Measurements from ENCODE around the gene C18orf32.
A peak's percentile ranks its signal among the peaks of the same experiment; 100 is the strongest.

C18orf32 gene

DNA sequence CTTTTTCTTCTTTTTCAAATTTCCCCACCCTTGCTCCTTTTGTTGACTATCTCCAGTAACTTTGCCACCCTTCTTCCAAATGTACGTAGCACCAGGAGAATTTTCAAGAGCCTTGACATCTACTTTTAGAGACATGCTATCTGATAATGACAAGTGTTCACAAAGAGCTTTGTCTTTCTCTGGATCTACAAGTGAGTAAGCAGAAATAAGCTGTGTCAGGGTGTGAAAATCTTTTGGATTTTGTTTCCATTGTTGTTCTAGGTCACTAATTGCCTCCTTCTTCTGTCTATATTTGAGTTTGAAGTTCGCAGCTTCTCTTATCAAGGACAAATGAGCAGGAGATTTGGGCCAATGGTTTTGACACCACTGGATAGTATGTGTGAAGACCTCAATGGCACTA, 8.4 kb upstream of the C18orf32 start:
- TF ChIP-seq, protein P1, sequence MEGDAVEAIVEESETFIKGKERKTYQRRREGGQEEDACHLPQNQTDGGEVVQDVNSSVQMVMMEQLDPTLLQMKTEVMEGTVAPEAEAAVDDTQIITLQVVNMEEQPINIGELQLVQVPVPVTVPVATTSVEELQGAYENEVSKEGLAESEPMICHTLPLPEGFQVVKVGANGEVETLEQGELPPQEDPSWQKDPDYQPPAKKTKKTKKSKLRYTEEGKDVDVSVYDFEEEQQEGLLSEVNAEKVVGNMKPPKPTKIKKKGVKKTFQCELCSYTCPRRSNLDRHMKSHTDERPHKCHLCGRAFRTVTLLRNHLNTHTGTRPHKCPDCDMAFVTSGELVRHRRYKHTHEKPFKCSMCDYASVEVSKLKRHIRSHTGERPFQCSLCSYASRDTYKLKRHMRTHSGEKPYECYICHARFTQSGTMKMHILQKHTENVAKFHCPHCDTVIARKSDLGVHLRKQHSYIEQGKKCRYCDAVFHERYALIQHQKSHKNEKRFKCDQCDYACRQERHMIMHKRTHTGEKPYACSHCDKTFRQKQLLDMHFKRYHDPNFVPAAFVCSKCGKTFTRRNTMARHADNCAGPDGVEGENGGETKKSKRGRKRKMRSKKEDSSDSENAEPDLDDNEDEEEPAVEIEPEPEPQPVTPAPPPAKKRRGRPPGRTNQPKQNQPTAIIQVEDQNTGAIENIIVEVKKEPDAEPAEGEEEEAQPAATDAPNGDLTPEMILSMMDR (IDR thresholded peaks at IDR 0.05; ENCODE audit: borderline replicate concordance, extremely low read depth, low read length, poor library complexity, severe bottlenecking), result no peak
- no peak for TF ChIP-seq EZH2 (IDR thresholded peaks at IDR 0.05; ENCODE audit: borderline replicate concordance, low read depth, low read length, severe bottlenecking)
- Histone ChIP-seq H4K20me1 (ENCODE audit: insufficient read depth, low read length) (peaks cover 11% of the 10 kb centered on the region), H3K9ac (ENCODE audit: low read depth, low read length) (no peak overlapping the region), H3K4me3 (ENCODE audit: low read depth in 1 of 2, low read length in 2 of 2) (no peak overlapping the region), H3K27me3 (ENCODE audit: insufficient read depth, low read length, poor library complexity) (no peaks in the 10 kb centered on the region), H3K79me2 (ENCODE audit: insufficient read depth, low read length) (peaks cover 18% of the 10 kb centered on the region), H3K36me3 (ENCODE audit: insufficient read depth, low read length) (peaks cover 16% of the 10 kb centered on the region), H3K4me2 (ENCODE audit: insufficient read depth, low read length) (no peak overlapping the region), H3K4me1 (ENCODE audit: insufficient read depth, low read length) (peaks cover 19% of the 10 kb centered on the region), H3K27ac (ENCODE audit: low read length) (no peak overlapping the region), H3K9me3 (ENCODE audit: insufficient read depth, low read length, severe bottlenecking) (no peaks in the 10 kb centered on the region), H2AFZ (ENCODE audit: low read depth, low read length) (peak overlapping the region; percentile 50)
- no peak for ATAC-seq (ENCODE audit: insufficient read depth, low read depth)
- DNase-seq, result no peak

DNA sequence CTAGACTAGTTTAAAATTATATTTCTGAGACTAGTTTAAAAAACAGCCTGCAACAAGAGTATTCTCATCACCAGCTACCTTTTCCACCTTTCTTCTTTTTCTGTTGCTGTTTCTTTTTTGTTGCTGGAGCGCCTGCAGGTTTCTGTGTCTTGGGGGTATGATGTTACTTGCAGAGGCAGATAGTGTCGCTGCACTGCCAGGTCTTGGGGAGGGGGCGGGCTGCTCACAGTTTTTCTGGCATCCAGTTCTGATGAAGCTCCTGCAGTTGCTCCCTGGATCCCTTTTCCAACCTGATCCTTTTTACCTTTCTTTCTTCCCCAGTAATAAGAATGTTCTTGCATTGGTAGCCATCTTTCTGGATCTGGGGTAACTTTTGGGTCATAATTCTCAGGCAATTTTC, 8.0 kb upstream of the C18orf32 start:
- TF ChIP-seq, protein P1 (IDR thresholded peaks at IDR 0.05; ENCODE audit: borderline replicate concordance, extremely low read depth, low read length, poor library complexity, severe bottlenecking), result no peak
- TF ChIP-seq EZH2 (IDR thresholded peaks at IDR 0.05; ENCODE audit: borderline replicate concordance, low read depth, low read length, severe bottlenecking), result no peak
- peaks cover 22% of the 10 kb centered on the region for H3K79me2 ChIP-seq (ENCODE audit: insufficient read depth, low read length)
- ATAC-seq (ENCODE audit: insufficient read depth, low read depth) (no peak), DNase-seq (no peak)
- H3K36me3 ChIP-seq (ENCODE audit: insufficient read depth, low read length), result peaks cover 20% of the 10 kb centered on the region
- no peak overlapping the region for H3K9ac ChIP-seq (ENCODE audit: low read depth, low read length)
- no peak overlapping the region for H3K4me3 ChIP-seq (ENCODE audit: low read depth in 1 of 2, low read length in 2 of 2)
- peaks cover 14% of the 10 kb centered on the region for H4K20me1 ChIP-seq (ENCODE audit: insufficient read depth, low read length)
- H2AFZ ChIP-seq (ENCODE audit: low read depth, low read length), result no peak overlapping the region
- H3K4me1 ChIP-seq (ENCODE audit: insufficient read depth, low read length), result peaks cover 23% of the 10 kb centered on the region
- H3K9me3 ChIP-seq (ENCODE audit: insufficient read depth, low read length, severe bottlenecking), result no peaks in the 10 kb centered on the region
- H3K27ac ChIP-seq (ENCODE audit: low read length), result no peak overlapping the region
- H3K4me2 ChIP-seq (ENCODE audit: insufficient read depth, low read length), result no peak overlapping the region
- H3K27me3 ChIP-seq (ENCODE audit: insufficient read depth, low read length, poor library complexity), result no peaks in the 10 kb centered on the region

DNA sequence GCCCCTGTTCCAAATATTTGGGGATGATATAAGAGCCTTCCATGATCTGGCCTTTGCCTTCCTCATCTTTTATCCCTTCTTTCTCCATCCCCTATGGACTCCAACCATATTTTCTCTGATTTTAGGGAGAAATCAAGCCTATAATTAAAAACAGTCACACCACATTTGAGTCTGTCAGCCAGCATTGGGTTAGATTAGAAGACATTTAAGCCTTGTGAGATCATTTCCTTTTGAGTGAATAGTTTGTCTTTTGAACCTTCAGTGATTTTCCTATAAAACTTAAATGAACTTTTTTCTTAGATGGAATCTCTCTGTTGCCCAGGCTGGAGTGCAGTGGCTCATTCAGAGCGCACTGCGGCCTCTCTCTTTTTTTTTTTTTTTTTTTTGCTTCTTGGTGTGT, 7.6 kb upstream of the C18orf32 start:
- H2AFZ ChIP-seq (ENCODE audit: low read depth, low read length), result no peak overlapping the region
- H3K4me2 ChIP-seq (ENCODE audit: insufficient read depth, low read length), result no peak overlapping the region
- TF ChIP-seq EZH2 (IDR thresholded peaks at IDR 0.05; ENCODE audit: borderline replicate concordance, low read depth, low read length, severe bottlenecking), result no peak
- H3K9ac ChIP-seq (ENCODE audit: low read depth, low read length), result no peak overlapping the region
- ATAC-seq (ENCODE audit: insufficient read depth, low read depth) (no peak), DNase-seq (no peak)
- no peaks in the 10 kb centered on the region for H3K9me3 ChIP-seq (ENCODE audit: insufficient read depth, low read length, severe bottlenecking)
- peaks cover 27% of the 10 kb centered on the region for H3K4me1 ChIP-seq (ENCODE audit: insufficient read depth, low read length)
- peaks cover 27% of the 10 kb centered on the region for H3K79me2 ChIP-seq (ENCODE audit: insufficient read depth, low read length)
- H4K20me1 ChIP-seq (ENCODE audit: insufficient read depth, low read length), result peaks cover 16% of the 10 kb centered on the region
- H3K36me3 ChIP-seq (ENCODE audit: insufficient read depth, low read length), result peaks cover 24% of the 10 kb centered on the region
- H3K4me3 ChIP-seq (ENCODE audit: low read depth in 1 of 2, low read length in 2 of 2), result no peak overlapping the region
- H3K27ac ChIP-seq (ENCODE audit: low read length), result no peak overlapping the region
- no peaks in the 10 kb centered on the region for H3K27me3 ChIP-seq (ENCODE audit: insufficient read depth, low read length, poor library complexity)

DNA sequence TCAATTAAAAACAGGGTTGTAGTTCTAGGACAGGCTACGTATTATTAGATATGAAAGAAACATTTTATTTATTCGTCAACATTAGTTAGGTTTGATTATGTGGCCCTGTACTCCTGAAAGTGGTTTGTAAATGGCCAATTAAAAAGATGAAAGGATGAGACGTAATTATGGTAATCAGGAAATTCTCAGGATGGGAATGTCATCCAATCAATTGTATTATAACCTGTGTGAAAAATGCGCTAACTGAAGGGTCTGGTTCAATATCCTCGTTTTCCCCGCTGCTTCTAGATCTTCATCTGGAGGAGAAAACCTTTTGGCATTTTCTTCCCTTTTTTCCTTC, 5.6 kb upstream of the C18orf32 start:
- Histone ChIP-seq H3K79me2 (ENCODE audit: insufficient read depth, low read length) (peaks cover 30% of the 10 kb centered on the region), H2AFZ (ENCODE audit: low read depth, low read length) (peak overlapping the region; percentile 67), H3K4me3 (ENCODE audit: low read depth in 1 of 2, low read length in 2 of 2) (peak overlapping the region in 1 of 2 experiments; percentile 80; a peak in 1 of 4 replicates), H3K27ac (ENCODE audit: low read length) (no peak overlapping the region), H3K4me2 (ENCODE audit: insufficient read depth, low read length) (no peak overlapping the region), H4K20me1 (ENCODE audit: insufficient read depth, low read length) (peaks cover 16% of the 10 kb centered on the region), H3K9me3 (ENCODE audit: insufficient read depth, low read length, severe bottlenecking) (no peaks in the 10 kb centered on the region), H3K4me1 (ENCODE audit: insufficient read depth, low read length) (peaks cover 46% of the 10 kb centered on the region), H3K36me3 (ENCODE audit: insufficient read depth, low read length) (peaks cover 44% of the 10 kb centered on the region), H3K9ac (ENCODE audit: low read depth, low read length) (no peak overlapping the region), H3K27me3 (ENCODE audit: insufficient read depth, low read length, poor library complexity) (no peaks in the 10 kb centered on the region)
- DNase-seq, result no peak
- no peak for ATAC-seq (ENCODE audit: insufficient read depth, low read depth)
- TF ChIP-seq, protein P1 (IDR thresholded peaks at IDR 0.05; ENCODE audit: borderline replicate concordance, extremely low read depth, low read length, poor library complexity, severe bottlenecking), result no peak
- no peak for TF ChIP-seq EZH2 (IDR thresholded peaks at IDR 0.05; ENCODE audit: borderline replicate concordance, low read depth, low read length, severe bottlenecking)

Measured in DND-41 (cell line).